Ishikawa (cell line): Measurements from ENCODE around the gene FLII.

Experiments used
- NFIC ChIP-seq: IDR thresholded peaks from 2 replicates; pipeline ENCODE4 v1.6.1; 2012
- RAD21 ChIP-seq: IDR thresholded peaks from 2 replicates; pipeline ENCODE4 v1.6.1; 2012; ENCODE audit warnings: low read depth

DNA sequence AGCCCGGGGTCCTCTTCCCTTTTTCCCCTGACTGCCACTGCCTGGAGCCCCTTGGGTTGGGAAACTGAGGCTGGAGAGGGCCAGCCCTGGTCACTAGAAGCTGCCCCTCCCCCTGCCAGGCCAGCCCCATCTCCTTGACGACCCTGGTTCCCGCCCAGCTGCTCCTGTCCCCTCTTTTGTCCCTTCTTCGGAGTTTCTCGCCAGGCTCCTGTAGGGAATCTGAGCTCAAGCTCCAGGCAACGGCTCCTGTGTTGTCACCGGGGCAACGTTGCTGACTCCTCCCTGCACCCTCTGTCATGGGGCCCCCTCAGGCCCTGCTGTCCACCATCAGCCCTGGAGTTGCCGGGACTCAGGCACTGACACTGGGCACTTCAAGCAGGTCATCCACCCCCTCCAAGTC is 27.4 kb downstream of the FLII start:
- TF ChIP-seq NFIC: no peak
- TF ChIP-seq RAD21: no peak
